Upper lobe of left lung (tissue), 4 donors: ENCODE measurements around the gene LSM10.

Source experiments
- EP300 ChIP-seq, 4 donors: sonication (generic); formaldehyde crosslinking; IDR thresholded peaks; one replicate each; pipeline ENCODE4 v1.5.1; 2017; ENCODE audit warnings: antibody characterized with exemption in 4 of 4, control low read depth in 2 of 4
- POLR2A ChIP-seq, 4 donors: fragments of 450-650 bp; IDR thresholded peaks; one replicate each; pipeline ENCODE4 v1.5.1; 2016 to 2017; ENCODE audit warnings: antibody characterized with exemption in 4 of 4, mild to moderate bottlenecking in 2 of 4
- POLR2AphosphoS5 ChIP-seq, 2 donors: sonication (generic); formaldehyde crosslinking; IDR thresholded peaks; one replicate each; pipeline ENCODE4 v1.5.1; 2017; ENCODE audit warnings: antibody characterized with exemption in 2 of 2
- TF ChIP-seq, protein P1 (sequence below), 6 experiments: fragments of 450-650 bp in 4 of 6; fragments of 200-600 bp in 2 of 6; sonication (generic) in 2 of 6; IDR thresholded peaks; one replicate each; pipeline ENCODE4 v1.5.1; 2016 to 2019; ENCODE audit warnings: antibody characterized with exemption in 6 of 6

DNA sequence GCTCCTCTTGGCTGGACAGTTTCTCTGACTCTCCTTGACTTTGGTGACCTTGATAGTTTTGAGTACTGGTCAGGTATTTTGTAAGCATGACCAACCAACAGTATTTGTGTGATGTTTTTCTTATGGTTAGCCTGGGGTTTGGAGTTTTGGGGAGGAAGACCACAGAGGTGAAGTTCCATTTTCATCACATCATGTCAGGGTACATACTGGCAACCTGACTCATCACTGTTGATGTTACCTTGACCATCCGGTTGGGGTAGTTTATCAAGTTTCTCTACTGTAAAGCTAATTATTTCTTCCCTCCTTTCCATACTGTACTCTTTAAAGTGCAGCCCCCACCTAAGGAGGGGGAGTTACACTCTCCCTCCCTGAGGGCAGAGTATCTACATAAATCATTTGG, 39.1 kb upstream of the LSM10 start:
- TF ChIP-seq, protein P1, sequence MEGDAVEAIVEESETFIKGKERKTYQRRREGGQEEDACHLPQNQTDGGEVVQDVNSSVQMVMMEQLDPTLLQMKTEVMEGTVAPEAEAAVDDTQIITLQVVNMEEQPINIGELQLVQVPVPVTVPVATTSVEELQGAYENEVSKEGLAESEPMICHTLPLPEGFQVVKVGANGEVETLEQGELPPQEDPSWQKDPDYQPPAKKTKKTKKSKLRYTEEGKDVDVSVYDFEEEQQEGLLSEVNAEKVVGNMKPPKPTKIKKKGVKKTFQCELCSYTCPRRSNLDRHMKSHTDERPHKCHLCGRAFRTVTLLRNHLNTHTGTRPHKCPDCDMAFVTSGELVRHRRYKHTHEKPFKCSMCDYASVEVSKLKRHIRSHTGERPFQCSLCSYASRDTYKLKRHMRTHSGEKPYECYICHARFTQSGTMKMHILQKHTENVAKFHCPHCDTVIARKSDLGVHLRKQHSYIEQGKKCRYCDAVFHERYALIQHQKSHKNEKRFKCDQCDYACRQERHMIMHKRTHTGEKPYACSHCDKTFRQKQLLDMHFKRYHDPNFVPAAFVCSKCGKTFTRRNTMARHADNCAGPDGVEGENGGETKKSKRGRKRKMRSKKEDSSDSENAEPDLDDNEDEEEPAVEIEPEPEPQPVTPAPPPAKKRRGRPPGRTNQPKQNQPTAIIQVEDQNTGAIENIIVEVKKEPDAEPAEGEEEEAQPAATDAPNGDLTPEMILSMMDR (IDR thresholded peaks at IDR 0.05), result no peak
- no peak for TF ChIP-seq POLR2A (IDR thresholded peaks at IDR 0.05)
- no peak for TF ChIP-seq POLR2AphosphoS5 (IDR thresholded peaks at IDR 0.05)
- no peak for TF ChIP-seq EP300 (IDR thresholded peaks at IDR 0.05)
